Activated T-cell treated with anti-CD3 and anti-CD28 coated beads, Interleukin-2, amount 50 U/mL, for 48 hours (primary cell): Measurements from ENCODE around the gene RAMP2.
A peak's percentile ranks its signal among the peaks of the same experiment; 100 is the strongest.
"Not testable (repeated sequence)": the region's sequence is repeated elsewhere in the genome, so short reads cannot be mapped to it uniquely, and the experiment has no call there.

Experiments
- DNase-seq, 2 experiments: peaks; one replicate each; pipeline ENCODE4 v3.0.0-alpha.2; 2020

The RAMP2 gene, protein sequence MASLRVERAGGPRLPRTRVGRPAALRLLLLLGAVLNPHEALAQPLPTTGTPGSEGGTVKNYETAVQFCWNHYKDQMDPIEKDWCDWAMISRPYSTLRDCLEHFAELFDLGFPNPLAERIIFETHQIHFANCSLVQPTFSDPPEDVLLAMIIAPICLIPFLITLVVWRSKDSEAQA

DNA sequence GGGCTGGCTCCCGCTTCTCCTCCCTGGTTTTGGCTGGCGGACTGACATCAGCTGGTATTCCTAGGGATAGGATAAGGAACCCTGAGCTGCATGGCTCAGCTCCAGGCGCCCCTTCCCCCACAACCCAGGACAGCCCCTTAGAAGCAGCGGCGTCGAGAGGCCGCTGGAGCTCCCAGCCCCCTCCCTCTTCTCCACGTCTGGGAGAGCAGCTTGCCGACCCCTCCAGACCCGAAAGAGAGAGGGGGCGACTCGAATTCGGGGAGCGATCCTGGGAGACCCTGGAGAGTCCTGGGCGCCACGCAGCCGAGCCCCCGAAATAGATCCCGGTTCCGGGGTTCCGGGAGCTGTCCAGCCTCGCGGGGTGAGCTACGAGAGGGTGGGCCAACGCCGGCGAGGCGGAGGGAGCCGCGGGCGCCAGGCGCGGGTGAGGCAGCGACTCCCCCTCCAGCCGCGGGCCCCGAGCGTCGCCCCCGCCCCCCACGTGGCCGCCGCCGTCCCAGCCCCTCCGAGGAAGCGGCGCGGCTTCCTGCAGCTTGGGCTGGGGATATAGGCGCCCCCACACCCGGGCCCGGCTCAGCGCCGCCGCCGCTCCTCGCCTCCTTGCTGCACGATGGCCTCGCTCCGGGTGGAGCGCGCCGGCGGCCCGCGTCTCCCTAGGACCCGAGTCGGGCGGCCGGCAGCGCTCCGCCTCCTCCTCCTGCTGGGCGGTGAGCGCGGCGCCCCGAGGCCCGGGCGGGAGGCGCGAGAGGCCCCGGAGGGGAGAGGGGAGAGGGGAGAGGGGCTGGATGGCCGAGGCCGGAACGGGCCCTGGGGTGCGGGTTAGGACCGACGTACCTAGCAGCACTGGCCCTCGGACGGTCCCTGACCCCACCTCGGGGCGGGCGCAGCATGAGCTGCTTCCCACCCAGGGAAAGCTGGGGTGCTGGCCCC is at the start of gene RAMP2:
RAMP2 (plus strand) TSS at position 576 of the 930 bp plus-strand sequence; CDS start at position 611, 35 bp downstream.
- peak in 1 of 2 experiments; percentile 31 for DNase-seq

DNA sequence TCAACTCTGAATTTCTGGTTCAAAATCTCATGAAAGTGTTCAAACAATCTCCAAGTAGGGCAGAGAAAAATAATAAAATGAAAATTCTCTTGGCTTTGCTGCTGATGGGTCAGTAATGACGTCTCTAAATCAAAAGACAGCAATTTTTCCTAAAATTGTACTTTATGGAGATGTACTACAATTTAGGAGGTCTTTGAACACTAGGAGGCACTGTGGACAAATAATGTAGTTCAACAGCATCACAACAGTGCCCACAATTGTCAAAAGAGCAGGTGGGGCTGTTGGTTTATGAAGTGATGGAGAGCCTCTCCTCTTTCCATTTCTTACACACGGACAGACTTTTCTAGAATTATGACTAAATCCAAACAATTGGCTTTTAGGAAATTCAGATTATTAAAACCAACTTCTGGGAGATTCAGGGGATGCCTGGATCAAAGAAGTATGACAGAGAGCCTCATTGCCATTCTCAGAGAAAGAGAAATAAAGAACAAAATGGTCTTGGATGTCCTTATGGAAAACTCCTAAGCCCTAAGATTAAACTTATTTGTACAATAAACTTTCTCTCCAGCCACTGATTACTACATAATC is 39.9 kb upstream of the RAMP2 start:
- DNase-seq = no peak

DNA sequence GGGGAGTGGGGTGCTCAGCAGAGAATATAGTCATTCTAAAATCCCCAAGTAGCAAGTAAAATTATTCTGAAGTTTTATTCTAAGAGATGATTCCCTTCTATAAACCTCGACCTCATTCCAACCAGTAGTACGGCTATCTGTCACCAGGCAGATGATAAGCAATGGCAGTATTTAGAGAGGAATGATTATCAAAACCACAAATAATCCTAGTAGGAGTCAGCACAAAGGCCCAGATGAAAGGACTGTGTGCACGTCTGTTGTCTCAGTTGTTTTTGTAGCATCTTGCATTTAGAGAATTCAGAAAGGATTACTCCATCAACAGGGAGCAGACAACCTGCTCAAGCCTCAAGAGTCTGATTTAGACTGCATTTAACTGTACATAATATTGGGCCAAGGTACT is 37.4 kb upstream of the RAMP2 start:
- DNase-seq = no peak

DNA sequence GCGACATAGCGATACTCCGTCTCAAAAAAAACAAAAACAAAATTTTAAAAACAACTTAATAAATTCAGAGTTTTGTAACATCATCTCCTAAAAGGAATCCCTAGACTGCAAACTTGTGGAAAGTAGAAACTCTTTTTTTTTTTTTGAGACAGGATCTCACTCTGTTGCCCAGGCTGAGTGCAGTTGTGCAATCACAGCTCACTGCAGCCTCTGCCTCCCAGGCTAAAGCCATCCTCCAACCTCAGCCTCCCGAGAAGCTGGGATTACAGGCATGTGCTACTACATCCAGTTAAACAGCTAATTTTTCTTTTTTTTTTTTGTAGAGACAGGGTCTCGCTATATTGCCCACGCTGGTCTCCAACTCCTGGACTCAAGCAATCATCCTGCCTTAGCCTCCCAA is 35.9 kb upstream of the RAMP2 start:
- DNase-seq = no peak

DNA sequence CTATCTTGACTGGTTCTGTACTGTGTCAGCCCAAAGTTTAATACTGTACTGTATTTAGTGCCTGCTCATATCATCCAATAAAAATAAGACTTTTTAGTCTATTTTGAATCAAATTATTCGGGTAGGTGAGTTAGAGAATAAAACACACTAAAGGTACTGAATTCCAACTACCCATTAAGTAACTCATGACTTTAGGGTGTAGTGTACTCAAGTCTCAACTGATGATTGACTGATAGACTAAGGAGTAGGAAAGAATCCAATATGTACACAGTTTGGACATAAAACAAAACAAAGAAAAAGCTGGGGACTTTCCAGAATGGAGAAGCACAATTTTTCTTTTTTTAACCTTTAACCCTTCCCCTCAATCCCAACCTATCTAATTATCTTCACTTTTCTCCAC is 20.3 kb upstream of the RAMP2 start:
- DNase-seq = no peak

DNA sequence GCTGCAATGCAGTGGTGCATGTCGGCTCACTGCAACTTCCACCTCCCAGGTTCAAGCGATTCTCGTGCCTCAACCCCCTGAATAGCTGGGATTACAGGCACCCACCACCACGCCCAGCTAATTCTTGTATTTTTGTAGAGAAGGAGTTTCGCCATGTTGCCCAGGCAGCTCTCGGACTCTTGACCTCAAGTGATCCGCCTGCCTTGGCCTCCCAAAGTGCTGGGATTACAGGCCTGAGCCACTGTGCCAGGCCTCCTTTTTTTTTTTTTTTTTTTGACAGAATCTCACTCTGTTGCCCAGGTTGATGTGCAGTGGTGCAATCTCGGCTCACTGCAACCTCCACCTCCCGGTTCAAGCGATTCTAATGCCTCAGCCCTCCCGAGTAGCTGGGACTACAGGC is 18.1 kb upstream of the RAMP2 start:
- DNase-seq = not testable (repeated sequence)

DNA sequence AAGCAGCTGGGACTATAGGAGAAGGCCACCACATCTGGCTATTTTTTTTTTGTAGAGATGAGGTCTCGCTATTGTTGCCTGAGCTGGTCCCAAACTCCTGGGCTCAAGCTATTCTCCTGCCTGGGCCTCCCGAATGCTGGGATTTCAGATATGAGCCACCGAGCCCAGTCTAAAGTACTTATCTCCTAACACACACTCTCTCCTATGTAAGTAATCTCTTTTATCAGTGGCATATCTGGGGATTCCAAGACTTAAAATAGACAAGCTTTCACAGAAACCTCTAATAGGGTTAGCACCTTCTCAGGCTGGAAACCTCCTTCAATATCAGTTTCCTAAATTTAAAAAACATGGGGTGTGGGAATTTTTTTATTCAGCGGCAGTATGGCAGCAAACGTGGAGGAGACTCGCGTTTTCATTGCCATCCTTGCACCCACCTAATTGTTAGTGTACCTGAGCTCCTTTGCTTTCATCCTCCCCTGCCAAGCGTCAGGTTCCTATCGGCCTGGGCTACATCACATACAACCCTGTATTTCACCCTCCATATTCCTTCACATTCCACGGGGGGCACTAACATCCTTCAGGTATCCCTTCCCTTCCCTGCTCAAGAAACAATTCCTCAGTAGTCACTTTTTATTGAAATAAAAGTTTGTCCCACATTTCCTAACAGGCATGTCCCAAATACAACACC is 17.3 kb upstream of the RAMP2 start:
- no peak for DNase-seq

DNA sequence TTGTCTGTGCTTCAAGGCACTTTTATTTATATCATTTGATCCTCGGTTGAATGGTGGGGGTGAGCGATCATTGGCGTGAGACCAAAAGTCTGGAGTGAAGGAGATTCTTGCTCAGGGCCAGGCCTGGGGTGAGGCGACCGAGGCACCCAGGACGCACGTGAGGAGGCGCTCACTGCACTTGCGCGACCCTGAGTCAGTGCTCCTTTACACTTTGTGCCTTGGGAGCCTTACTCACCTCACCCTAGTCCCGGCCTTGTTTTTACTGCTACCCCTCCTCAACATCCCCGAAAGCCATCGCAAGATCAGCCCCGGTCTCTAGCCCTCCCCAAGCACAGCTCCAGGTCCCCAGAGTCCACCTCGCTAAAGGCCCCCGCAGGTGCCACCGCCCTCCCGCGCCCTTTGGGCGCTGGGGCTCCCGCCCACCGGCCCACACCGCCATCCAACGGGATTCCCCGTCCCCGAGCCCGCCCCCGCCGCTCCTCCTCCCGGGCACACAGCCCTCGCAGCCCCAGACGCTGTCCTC is 16.7 kb upstream of the RAMP2 start:
- peak; percentile 86 for DNase-seq

DNA sequence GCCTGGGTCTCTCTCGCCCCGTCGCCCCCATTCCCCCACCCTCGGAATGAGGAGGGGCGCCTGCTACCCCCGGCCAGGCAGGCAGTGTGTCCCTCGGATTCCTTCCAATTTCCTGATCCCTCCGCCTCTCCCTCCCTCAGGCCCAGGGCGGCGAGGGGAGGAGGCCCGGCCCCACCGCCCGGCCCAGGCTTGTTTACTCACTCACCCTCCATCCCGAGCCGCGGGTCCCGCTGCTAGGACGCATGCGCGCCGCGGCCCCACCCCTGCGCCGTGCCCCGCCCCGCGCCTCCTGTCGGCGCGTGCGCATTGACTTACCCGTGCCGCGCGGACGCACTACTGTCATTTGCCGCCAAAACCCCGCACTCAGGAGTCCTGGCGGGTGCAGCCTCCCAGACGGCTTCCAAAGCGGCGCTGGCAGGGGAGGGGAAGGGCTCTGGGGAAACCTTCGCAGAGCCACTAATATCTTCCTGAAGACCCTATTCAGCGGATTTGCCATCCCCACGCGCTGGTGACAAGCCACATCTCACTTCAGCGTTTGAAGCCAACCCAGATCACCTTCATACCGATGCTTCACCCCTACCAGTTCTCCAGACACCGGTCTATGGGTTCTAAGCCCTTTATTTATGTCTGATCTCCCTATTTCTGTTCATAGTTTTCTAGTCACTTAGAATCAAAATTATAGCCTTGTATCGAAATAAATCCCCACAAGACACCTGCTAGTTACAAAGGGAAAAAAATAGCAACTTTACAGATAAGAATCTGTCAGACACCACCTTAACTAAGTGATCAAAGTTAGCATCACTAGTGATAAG is 16.0 kb upstream of the RAMP2 start, which contains the start of gene EZH1:
EZH1 (minus strand) TSS at position 235 of the 812 bp plus-strand sequence. CDS start 16,099 bp downstream, outside the sequence.
- DNase-seq = peak; percentile 97

DNA sequence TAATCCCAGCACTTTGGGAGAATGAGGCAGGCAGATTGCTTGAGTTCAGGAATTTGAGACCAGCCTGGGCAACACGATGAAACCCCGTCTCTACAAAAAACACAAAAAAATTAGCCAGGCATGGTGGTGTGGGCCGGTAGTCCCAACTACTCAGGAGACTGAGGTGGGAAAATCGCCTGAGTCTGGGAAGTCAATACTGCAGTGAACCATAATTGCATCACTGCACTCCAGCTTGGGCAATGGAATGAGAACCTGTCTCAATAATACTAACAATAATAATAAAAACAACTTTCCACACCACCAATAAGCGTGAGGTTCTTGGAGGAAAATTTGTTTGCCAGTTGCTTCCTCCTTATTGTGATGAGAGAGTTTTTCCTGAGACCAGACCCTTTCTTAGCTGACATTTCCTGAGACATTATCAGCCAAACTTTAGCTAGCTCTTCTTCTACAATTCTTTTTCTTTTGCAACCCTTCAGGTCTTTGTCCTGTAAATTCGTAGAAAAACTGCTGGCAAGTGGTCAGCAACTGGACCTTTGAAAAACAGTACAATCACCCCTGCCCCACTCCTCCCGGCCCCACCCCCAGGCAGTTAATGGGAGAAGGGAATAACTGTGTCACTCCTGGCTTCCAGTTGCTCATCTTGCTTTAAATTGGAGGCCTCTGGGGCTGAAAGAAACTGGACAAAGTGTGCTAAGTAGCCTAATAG is 12.7 kb upstream of the RAMP2 start:
- DNase-seq = no peak

DNA sequence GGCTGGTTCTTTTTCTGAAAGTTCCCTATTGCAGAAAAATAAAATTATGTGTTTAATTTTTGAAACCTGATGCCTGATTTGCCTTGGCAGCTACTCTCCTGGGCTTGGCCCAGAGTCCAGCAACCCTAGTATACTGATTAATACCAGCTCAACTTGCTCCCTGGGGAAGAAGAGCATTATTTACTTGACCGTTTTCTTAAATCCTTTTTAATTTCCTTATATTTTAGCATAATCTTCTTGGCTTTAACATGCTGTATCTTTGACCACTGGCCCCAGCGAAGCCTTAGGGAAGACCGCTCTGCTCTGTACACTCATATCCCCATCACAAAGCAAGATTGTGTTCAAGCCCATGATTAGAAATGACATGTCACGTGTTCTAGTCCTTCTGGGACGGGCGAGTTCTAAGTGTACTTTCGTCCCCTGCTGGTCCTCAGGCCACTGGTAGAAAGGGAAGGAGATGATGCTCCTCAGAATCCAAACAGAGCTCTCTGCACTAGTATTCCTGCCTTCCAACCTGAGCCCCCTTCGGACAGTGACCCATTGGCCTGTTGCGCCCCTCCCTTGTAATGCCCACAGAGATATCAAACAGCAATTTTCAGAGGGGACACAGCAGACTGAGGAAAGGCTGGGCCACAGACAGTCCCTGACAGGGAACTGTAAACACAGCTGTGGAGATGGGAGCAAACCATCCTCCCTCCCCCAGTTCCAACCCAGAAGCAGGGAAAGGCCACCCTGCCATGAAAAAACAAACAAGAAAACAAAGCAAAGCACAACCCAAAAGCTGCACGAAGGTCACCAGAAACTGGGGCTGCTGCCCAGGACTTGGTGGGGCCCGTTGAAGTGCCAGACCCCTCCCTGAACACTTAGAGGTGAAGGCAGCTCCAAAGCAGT is 11.9 kb upstream of the RAMP2 start:
- no peak for DNase-seq

DNA sequence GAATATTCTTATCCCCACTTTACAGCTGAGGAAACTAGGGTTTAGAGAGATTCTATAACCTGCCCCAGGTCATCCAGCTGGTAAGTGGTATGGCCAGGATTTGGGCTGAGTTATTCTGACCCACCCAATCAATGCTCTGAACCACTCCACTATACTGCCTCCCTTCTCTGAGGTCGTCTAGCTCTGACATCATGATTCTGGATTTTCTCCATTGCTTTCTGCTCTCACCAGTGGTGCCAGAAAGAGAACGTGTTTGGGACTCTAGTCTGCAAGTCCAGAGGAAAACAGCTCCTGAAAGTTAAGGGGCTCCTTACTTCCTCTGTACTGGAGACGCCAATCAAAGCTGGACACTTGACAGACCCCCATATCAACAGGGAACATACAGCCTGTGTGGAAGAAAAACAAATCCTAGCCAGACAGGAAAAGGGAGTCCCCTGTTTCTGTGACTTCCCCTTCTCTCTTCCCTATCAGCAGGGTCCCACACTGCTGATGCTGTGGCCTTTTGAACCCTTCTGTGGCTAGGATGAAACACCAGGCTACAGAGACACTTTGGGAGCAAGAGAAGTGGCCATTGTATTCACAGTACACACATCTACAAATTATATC is 10.2 kb upstream of the RAMP2 start:
- no peak for DNase-seq

DNA sequence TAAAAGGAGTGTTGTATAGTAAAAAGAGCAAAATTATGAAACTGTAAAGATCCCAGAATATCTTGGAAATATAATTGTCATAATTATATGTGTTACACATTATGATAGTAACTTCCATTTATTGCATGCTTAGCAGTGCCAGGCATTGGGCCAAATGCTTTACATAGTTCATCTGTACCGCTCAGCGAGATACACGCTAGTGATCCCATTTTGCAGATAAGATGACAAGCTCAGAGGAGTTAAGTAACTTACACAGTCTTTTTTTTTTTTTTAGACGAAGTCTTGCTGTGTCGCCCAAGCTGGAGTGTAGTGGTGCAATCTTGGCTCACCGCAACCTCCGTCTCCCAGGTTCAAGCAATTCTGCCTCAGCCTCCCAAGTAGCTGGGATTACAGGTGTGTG is 9.4 kb upstream of the RAMP2 start:
- no peak for DNase-seq

DNA sequence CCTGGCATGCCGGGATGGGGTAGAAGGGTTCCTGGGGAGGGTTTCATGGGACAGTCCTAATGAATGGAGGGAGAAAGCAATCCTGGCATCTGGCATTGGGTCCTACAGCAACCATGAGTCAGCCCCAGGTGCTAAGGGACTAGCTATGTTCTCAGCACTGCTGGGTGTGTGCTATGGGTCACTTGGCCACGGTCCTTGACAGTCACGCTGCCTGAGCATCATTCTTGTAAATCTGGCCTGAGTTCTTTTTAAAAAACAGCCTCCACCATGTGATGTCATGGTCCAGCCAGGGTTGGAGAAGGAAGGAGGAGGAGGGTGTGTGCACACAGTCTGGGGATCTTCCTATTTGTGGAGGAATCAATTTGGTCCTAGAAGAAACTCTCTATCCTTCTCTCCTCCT is 6.2 kb upstream of the RAMP2 start:
- DNase-seq = no peak

DNA sequence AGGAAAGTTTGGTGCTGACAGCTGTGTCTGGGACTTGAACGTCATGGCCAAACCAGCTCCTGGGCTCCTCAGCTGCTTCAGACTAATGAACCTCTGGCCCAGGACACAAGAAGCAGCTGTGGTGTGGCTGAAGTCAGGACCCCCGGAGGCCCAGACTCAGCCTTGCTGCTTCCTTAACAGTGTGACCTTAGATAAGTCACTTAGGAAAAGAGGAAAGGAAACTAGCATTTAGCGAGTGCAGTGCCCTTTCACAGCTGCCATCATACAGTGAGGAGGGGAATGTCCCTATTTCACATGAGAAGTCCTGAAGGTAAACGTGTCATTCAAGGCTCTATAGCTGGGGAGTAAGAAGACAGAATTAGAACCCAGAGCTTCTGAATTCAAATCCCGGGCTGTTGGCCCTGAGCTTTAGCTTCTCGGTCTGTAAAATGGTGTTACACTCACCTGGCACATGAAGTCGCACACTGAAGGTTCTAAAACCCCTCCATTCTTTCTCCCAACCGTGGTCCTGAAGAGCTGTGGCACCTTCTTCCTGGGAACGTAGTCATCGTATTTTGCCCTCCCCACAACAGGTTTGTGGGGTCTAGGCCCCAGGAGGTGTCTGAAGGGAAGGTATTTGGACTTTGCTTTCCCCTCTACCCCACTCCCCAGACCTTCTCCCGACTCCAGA is 910 bp upstream of the RAMP2 start:
- peak in 1 of 2 experiments; percentile 19 for DNase-seq

DNA sequence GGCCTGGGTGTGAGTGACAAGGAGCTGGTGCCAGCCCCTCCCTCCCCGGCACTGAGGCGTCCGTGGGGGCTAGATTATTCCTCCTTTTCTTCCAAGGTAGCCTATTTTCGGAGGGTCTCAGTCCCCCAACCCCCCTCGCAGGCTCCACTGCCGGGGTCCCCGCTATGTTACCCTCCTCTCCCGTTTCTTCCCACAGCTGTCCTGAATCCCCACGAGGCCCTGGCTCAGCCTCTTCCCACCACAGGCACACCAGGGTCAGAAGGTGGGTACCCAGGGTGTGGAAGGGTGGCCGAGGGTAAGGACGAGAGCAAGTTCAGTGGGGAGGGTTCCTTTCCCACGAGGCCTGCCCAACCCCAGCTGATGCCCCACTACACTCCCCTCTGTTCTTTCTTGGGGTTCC is 611 bp downstream of the RAMP2 start:
- DNase-seq = no peak

DNA sequence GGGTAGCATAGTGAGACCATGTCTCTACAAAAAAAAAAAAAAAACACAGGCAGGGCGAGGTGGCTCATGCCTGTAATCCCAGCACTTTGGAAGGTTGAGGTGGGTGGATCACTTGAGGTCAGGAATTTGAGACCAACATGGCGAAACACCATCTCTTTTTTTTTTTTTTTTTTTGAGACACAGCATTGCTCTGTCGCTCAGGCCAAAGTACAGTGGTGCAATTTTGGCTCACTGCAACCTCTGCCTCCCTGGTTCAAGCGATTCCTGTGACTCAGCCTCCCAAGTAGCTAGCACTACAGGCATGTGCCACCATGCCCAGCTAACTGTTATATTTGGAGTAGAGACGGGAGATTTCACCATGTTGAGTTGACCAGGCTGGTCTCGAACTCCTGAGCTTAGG is 5.1 kb downstream of the RAMP2 start:
- DNase-seq = no peak

DNA sequence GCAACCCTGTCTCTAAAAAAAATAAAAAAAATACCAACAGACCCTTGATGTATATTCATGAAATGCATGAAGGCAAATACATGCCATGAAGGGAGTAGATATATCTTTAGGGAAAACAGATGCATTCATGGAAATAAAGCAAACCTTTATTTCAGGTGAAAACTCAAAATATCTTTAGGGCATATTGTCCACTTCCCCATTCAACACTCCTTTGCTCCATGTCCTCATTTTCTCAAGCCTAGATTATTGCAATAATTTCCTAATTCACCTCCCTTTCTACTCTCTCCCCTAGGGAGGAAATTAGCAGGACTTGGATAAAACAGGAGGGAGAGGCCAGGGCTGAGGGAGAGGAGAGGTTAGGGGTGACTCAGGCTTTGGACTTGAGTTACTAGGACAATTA is 6.5 kb downstream of the RAMP2 start:
- no peak for DNase-seq

DNA sequence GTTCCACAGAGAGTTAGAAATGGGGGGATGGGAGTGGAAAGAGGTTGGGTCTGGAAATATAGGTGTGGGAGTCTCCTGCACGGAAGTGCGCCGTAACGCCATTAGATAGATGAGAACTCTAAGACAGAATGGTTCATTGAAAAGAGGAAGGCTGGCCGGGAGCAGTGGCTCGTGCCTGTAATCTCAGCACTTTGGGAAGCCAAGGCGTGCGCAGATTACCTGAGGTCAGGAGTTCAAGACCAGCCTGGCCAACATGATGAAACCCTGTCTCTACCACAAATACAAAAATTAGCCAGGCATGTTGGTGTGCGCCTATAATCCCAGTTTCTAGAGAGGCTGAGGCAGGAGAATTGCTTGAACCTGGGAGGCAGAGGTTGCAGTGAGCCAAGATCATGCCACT is 7.0 kb downstream of the RAMP2 start:
- DNase-seq = not testable (repeated sequence)
